Measurements from ENCODE around the gene ATP6V0C.

Gene ATP6V0C

DNA sequence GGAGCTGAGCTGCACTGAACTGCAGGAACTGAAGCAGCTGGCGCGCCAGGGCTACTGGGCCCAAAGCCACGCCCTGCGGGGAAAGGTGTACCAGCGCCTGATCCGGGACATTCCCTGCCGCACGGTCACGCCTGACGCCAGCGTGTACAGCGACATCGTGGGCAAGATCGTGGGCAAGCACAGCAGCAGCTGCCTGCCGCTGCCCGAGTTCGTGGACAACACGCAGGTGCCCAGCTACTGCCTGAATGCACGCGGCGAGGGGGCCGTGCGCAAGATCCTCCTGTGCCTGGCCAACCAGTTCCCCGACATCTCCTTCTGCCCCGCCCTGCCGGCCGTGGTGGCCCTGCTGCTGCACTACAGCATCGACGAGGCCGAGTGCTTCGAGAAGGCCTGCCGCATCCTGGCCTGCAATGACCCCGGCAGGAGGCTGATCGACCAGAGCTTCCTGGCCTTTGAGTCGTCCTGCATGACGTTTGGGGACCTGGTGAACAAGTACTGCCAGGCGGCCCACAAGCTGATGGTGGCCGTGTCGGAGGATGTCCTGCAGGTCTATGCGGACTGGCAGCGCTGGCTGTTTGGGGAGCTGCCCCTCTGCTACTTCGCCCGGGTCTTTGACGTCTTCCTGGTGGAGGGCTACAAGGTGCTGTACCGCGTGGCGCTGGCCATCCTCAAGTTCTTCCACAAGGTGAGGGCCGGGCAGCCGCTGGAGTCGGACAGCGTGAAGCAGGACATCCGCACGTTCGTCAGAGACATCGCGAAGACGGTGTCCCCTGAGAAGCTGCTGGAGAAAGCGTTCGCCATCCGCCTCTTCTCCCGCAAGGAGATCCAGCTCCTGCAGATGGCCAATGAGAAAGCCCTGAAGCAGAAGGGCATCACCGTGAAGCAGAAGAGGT lies 17.3 kb upstream of the ATP6V0C start:
- Mint-ChIP-seq H3K36me3 (peaks cover 10% of the 10 kb centered on the region), H3K4me3 (no peak overlapping the region), H3K4me1 (no peaks in the 10 kb centered on the region), H3K27ac (no peak overlapping the region), H3K9me3 (no peaks in the 10 kb centered on the region), H3K27me3 (no peaks in the 10 kb centered on the region)
- ATAC-seq: no peak

DNA sequence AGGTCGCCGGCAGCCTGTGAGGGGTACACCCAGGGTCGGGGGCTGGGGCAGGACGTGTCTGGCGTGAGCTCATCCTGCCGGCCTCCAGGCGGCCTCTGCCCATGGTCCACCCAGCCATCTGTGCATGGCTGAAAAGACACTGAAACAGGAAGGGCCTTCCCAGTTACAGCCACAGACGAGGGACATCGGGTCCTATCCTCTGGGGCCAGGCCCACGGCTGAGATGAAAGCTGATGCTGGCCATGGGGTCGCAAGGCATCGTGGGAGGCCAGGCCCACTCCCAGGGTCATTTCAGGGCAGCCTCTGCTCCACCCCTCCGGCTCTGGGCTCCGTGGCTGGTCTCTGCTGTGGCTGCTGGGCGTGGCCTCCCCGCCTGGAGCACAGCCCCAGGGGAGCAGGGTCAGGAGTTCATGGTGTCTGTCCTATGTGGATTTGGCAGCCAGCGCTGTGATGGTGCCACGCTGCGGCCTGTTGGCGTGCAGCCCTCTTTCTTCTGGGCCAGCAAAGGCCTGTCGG lies 16.6 kb upstream of the ATP6V0C start:
- Mint-ChIP-seq H3K4me3 (no peak overlapping the region), H3K27me3 (no peaks in the 10 kb centered on the region), H3K27ac (no peak overlapping the region), H3K9me3 (no peaks in the 10 kb centered on the region), H3K4me1 (peaks cover 5% of the 10 kb centered on the region), H3K36me3 (peaks cover 10% of the 10 kb centered on the region)
- no peak for ATAC-seq

DNA sequence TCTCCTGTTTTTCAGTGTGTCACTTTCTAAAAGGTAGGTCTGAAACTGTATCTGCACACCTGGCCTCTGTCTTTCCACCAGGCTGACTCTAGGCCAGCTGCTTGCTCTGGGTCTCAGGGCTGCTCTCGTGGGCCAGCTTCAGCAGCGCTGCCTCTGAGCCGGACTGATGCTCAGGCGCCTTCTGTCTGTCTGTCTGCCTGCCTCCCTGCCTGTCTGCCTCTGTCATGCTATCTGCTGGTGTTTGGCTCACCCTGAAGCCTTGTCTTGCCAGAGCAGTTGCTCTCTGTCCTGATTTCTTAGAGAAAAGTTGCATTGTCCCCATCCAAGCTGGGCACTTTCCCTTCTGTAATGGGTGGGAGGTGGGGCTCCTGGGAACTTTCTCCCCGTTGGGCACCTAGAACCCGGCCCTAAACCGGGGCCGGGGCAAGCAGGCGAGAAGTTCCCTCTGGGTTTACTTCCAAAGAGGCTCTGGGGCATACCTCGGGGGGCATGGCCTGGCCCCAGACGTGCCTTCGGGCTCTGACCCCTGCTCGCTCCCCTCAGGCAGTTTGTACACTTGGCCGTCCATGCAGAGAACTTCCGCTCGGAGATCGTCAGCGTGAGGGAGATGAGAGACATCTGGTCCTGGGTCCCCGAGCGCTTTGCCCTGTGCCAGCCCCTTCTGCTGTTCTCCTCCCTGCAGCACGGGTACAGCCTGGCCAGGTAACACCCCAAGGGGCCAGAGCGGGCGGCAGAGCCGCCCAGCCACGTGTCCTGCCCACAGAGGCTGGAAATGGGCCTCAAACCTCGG lies 15.9 kb upstream of the ATP6V0C start:
- Mint-ChIP-seq H3K27ac (no peak overlapping the region), H3K36me3 (peaks cover 10% of the 10 kb centered on the region), H3K27me3 (no peaks in the 10 kb centered on the region), H3K4me3 (no peak overlapping the region), H3K9me3 (no peaks in the 10 kb centered on the region), H3K4me1 (peaks cover 5% of the 10 kb centered on the region)
- ATAC-seq: no peak

DNA sequence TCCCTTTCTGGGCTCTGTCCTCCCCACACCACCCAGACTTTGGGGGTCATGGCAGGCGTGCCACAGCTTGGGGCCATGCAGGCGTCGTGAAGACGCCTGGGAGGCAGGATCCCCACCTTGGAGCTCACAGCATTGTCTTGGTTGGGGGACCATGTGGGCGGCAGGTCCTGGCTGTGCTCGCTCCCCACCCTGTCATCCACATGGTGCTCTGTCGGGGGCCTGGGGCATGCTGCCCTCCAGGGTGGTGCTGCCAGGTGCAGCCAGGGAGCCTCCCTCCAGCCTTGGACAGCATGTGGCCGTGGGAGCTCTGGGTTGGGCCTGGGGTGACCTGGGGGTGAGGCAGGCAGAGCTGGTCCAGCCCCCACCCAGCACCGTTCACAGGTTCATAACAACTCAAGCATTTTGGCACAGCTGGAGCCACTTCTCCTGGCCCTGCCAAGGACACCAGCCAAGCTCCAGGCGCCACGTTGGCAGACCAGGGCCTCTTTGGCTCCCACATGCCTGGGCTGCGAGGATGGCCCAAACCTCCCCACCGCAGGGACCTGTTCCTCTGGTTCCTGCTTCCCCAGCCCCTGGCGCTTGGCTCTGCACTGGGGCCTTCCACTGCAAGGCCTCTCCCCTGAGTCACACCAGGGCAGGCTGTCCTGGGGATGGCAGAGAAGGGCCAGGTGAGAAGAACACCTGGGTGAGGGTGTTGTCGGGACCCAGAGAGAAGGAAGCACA lies 15.1 kb upstream of the ATP6V0C start:
- ATAC-seq: no peak
- Mint-ChIP-seq H3K9me3 (no peaks in the 10 kb centered on the region), H3K27ac (no peak overlapping the region), H3K4me1 (peaks cover 5% of the 10 kb centered on the region), H3K4me3 (no peak overlapping the region), H3K27me3 (no peaks in the 10 kb centered on the region), H3K36me3 (peaks cover 10% of the 10 kb centered on the region)

DNA sequence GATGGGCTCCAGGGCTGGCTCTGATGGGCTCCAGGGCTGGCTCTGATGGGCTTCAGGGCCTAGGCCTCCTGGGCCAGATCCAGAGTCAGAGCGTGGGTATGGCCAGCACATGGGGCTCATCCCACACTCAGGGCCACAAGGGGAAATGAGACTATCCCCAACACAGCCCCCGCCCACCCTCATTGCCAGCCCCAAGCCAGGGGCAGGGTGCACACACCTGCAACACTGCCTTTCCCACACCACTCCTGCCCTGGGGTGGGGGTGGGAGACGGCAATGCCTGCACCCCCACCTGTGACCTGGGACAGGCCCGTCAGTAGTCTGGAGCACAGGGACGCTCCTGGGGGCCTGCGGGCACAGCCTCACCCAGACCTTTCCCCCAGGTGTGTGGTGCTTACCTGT lies 14.3 kb upstream of the ATP6V0C start:
- Mint-ChIP-seq H3K27me3 (no peaks in the 10 kb centered on the region), H3K4me1 (peaks cover 5% of the 10 kb centered on the region), H3K27ac (no peak overlapping the region), H3K36me3 (peaks cover 10% of the 10 kb centered on the region), H3K9me3 (no peaks in the 10 kb centered on the region), H3K4me3 (no peak overlapping the region)
- ATAC-seq: no peak

DNA sequence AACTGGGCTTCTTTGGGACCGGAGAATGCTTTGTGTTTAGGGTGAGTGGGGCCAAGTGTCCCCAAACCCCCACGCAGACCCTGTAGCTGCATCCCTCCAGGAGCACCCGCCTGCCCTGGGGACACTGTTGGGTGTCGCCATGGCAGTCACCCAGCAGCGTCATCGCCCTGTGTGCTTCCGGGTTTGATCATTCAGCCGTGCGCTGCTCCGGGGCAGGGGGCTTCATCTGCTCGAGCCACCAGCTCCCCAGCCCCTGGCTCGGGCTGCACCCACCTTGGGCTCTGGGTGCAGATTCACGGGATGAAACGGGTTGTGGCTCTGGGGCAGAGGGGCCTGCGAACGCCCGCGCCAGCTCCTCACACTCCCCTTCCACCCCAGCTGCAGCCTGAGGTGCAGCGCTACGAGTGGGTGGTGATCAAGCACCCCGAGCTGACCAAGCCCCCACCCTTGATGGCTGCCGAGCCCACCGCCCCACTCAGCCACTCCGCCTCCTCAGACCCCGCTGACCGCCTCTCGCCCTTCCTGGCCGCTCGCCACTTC lies 13.8 kb upstream of the ATP6V0C start:
- Mint-ChIP-seq H3K27ac (no peak overlapping the region), H3K4me3 (no peak overlapping the region), H3K36me3 (peaks cover 10% of the 10 kb centered on the region), H3K9me3 (no peaks in the 10 kb centered on the region), H3K4me1 (peaks cover 5% of the 10 kb centered on the region), H3K27me3 (no peaks in the 10 kb centered on the region)
- ATAC-seq: no peak

DNA sequence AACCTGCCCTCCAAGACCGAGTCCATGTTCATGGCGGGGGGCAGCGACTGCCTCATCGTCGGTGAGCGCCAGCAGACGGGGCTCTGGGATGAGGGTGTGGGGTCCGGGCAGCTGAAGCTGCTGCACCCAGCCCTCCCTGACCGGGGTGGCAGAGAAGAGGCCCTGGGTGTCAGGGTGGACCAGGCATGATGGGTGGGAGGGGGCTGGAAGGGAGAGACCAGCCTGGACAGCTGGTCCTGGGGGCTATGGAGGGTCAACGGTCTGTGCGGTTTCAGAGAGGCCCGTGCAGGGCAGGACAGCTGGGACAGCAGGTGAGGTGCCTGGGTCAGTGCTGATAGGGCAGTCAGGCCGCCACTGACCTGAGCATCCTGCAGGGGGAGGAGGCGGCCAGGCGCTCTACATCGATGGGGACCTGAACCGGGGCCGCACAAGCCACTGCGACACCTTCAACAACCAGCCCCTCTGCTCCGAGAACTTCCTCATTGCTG lies 13.3 kb upstream of the ATP6V0C start:
- Mint-ChIP-seq H3K27ac (no peak overlapping the region), H3K4me3 (no peak overlapping the region), H3K27me3 (no peaks in the 10 kb centered on the region), H3K4me1 (peaks cover 5% of the 10 kb centered on the region), H3K36me3 (peaks cover 10% of the 10 kb centered on the region), H3K9me3 (no peaks in the 10 kb centered on the region)
- ATAC-seq: no peak

DNA sequence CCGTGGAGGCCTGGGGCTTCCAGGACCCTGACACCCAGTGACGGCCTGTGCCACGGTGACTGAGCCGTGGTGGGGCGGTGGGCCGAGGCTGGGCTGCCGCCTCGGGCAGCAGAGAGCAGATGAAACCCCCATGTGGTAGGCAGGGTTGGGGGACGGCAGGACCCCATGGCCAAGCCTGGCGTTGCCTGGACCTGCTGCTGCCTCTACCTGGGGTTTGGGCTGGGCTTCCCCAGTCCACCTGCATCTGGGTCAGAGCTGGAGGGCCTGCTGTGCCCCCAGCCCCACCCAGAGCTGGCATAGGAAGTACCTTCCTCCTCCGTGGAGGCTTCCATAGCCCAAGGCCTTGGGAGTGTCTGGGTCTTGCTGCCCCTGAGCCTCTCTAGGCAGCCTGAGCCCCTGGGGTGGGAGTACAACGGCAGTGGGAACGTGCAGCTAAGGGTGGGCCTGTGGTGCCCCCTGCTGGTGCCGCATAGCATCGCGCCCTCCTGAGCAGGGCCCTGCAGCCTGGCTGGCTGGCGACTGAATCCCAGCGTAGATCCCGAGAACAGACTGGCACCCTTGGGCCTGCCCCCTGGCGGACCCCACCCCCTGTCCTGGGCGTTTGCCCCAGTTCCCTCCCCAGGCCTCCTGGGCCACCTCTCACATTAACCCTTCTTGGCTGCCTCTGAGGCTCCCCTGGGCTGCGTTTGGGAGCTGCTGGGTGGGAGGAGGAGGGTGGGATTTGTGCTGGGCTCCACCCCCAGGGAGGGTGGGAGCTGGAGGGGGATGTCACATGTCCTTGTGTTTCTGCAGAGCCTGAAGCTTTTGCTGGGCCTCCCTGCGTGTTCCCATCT lies 12.6 kb upstream of the ATP6V0C start:
- Mint-ChIP-seq H3K27ac (no peak overlapping the region), H3K9me3 (no peaks in the 10 kb centered on the region), H3K27me3 (no peaks in the 10 kb centered on the region), H3K4me3 (no peak overlapping the region), H3K36me3 (peaks cover 10% of the 10 kb centered on the region), H3K4me1 (peaks cover 5% of the 10 kb centered on the region)
- ATAC-seq: peak; percentile 85

DNA sequence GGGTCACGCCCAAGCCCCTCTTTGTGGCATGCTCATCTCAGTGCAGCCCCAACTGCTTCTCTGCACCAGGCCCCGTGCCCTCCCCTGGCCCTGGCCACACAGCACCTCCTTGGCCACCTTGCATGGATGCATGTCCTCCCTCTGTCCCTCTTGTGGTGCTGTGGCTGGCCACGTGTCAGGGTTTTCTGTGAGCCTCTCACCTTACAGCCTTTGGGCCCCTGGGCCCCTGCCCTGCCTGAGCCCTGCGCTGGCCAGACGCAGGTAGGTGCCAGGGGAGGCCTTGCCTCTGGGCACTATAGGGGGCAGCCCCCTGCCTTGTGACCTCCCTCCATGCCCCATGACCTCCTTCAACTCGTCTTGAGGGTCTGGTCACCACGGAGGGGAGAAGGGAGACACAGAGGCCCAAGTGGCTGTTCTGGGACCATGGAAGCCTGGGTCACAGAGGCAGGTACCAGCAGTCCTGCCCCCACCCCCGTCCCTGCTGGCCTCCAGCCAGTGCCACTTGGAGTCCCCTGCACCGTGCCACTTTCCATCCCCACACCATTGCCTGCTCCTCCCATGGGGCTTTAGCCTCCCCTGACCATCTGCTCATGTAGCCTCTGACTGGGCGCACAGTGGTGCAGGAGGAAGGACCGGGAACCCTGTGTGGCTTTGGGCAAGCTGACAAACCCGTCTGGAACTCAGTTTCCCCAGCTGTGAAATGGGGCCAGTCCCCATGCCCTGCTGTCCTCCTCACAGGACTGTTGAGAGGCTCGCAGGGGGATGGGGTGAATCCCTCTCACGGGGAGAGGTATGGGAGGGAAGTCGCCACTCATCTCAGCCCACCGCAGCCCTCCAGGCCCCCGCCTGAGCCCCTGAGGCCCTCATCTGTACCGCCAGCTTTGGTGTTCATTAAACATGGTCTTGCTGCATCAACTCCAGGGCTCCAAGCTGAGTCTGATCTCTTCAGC lies 11.5 kb upstream of the ATP6V0C start:
- Mint-ChIP-seq H3K27me3 (no peaks in the 10 kb centered on the region), H3K27ac (no peak overlapping the region), H3K9me3 (no peaks in the 10 kb centered on the region), H3K4me3 (no peak overlapping the region), H3K36me3 (peaks cover 10% of the 10 kb centered on the region), H3K4me1 (peaks cover 14% of the 10 kb centered on the region)
- ATAC-seq: no peak

DNA sequence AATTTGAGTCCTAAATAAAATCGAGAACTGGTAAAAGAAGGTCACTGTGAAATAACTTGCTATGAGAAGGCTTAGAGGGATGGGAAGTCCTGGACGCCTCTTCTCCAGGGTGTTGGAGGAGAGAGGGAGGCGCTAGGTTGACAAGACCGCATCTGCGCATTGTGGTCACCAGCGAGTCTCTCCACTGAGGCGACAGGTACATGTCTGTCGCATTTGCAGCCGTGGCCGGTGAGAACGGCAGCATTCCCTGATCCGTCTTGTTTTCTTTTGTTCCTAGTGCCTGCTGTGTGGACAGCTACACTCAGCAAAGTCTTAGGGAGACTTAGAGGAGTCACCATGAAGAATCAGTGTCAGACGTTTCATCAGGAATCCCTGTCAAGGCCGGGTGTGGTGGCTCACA lies 8.1 kb upstream of the ATP6V0C start:
- ATAC-seq: no peak
- Mint-ChIP-seq H3K9me3 (no peaks in the 10 kb centered on the region), H3K4me1 (peaks cover 44% of the 10 kb centered on the region), H3K27ac (peak overlapping the region; percentile 45), H3K27me3 (no peaks in the 10 kb centered on the region), H3K36me3 (no peaks in the 10 kb centered on the region), H3K4me3 (no peak overlapping the region)

DNA sequence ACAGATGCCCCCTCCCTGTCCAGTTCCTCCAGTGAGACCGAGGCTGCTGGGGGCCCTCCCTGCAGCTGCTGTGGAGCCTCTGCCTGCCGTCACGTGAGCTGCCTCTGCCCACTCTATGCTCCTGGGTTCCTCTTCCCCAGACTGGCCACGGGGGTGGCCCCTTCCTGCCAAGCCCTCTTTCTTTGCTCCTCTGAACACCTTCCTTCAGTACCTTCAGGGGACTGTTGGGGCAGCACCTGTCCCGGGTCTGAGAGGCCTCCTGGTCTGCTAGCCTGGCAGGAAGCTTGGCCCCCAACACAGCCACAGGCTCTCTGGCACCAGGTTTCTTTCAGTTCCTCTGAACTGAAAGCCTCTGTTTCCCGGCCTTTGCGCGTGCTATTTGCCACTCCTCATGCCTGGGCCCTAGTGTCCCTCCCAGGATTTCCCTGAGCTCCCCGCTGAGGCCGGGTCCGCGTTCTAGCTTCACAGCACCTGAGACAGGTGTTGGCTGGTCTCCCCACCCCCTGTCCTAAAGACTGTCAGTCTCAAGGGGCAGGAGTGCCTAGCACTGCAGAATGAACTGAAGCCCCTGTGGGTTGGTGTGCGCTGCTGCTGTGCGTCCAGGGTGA lies 6.6 kb upstream of the ATP6V0C start:
- H3K27me3 Mint-ChIP-seq: no peaks in the 10 kb centered on the region
- H3K4me1 Mint-ChIP-seq: peaks cover 52% of the 10 kb centered on the region
- no peaks in the 10 kb centered on the region for H3K9me3 Mint-ChIP-seq
- H3K36me3 Mint-ChIP-seq: no peaks in the 10 kb centered on the region
- H3K27ac Mint-ChIP-seq: peak overlapping the region; percentile 88
- ATAC-seq: peak; percentile 96
- H3K4me3 Mint-ChIP-seq: peak overlapping the region; percentile 45

DNA sequence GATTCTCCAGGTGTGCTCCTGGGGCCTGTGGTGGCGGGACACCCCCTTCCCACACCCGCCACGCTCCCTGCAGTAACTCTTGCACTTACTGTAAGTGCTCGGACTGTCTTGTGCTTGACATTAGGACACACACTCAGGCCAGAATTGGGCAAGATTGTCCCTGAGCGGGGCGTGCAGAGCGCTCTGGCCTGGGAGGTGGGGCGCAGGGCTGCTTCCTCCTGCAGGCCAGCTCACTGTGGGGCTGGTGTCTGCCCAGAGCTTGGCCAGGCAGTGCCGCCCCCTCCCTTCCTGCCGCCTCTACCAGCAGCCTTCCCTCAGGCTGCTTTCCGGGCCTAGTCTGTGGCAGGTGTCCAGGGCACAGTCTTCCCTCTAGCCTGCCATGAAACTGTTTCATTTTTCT lies 6.1 kb upstream of the ATP6V0C start:
- Mint-ChIP-seq H3K27me3 (no peaks in the 10 kb centered on the region), H3K27ac (peak overlapping the region; percentile 88), H3K4me1 (peaks cover 56% of the 10 kb centered on the region), H3K4me3 (no peak overlapping the region), H3K9me3 (no peaks in the 10 kb centered on the region), H3K36me3 (no peaks in the 10 kb centered on the region)
- peak; percentile 37 for ATAC-seq

Measured in stimulated activated memory B cell treated with anti-CD40 and anti-IgM and Interleukin-4, amounts not matched to agents 10 μg/mL and 1 μg/mL and 100 μg/mL, for 72 hours (primary cell).